C4-2B (cell line): ENCODE data around the gene SLC12A4.

Source experiments
- CTCF ChIP-seq: fragments of 450-650 bp; conservative IDR thresholded peaks from 2 replicates; pipeline ENCODE4 v1.5.1; 2017; ENCODE audit warnings: mild to moderate bottlenecking
- ZFX ChIP-seq: fragments of 450-650 bp; IDR thresholded peaks from 2 replicates; pipeline ENCODE4 v1.6.1; 2017

GRCh38 chr16:67964477-67965131 is 3.8 kb downstream of the SLC12A4 start:
- TF ChIP-seq CTCF (no peak), ZFX (no peak)
